KOPT-K1 (cell line): ENCODE measurements around the gene HSD11B2.

Source experiments
- H3K27ac ChIP-seq: fragments of 200-600 bp; sonication (generic); 2 replicates; pipeline ENCODE4 v1.5.1; 2016; ENCODE audit warnings: antibody characterized with exemption, mild to moderate bottlenecking, low read depth, low read length; ENCODE audit not compliant: poor library complexity, severe bottlenecking
- H3K36me3 ChIP-seq: fragments of 200-600 bp; sonication (generic); 2 replicates; pipeline ENCODE4 v1.5.1; 2017; ENCODE audit warnings: antibody characterized with exemption, mild to moderate bottlenecking, low read length, moderate library complexity; ENCODE audit not compliant: insufficient read depth
- H3K9me3 ChIP-seq: fragments of 200-600 bp; sonication (generic); 2 replicates; pipeline ENCODE4 v1.5.1; 2017; ENCODE audit warnings: antibody characterized with exemption, low read length, mild to moderate bottlenecking; ENCODE audit not compliant: insufficient read depth, poor library complexity, severe bottlenecking

Gene HSD11B2

DNA sequence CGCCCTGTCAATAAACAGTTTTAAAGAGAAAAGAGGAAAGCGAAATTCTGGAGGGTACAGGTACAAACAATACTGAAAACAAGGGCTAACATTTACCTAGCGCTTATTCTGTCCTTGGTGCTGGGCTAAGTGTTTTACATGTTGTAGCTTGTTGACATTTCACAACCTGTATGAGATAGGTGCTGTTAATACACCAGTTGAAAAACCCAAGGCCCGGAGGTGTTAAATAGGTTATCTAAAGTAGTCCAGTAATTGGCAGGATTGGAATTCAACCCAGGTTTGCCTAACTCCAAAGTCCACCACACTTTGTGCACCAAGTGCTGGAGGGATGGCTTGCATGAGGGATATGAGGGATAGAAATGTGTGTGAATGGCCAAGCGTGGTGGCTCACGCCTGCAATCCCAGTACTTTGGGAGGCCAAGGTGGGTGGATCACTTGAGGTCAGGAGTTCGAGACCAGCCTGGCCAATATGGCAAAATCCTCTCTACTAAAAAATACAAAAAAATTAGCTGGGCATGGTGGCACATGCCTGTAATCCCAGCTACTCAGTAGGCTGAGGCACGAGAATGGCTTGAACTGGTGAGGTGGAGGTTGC lies 47.1 kb downstream of the HSD11B2 start:
- H3K9me3 ChIP-seq: no peaks in the 10 kb centered on the region
- H3K36me3 ChIP-seq: no peaks in the 10 kb centered on the region; the same call in 1 of the 2 replicates
- no peak overlapping the region for H3K27ac ChIP-seq

DNA sequence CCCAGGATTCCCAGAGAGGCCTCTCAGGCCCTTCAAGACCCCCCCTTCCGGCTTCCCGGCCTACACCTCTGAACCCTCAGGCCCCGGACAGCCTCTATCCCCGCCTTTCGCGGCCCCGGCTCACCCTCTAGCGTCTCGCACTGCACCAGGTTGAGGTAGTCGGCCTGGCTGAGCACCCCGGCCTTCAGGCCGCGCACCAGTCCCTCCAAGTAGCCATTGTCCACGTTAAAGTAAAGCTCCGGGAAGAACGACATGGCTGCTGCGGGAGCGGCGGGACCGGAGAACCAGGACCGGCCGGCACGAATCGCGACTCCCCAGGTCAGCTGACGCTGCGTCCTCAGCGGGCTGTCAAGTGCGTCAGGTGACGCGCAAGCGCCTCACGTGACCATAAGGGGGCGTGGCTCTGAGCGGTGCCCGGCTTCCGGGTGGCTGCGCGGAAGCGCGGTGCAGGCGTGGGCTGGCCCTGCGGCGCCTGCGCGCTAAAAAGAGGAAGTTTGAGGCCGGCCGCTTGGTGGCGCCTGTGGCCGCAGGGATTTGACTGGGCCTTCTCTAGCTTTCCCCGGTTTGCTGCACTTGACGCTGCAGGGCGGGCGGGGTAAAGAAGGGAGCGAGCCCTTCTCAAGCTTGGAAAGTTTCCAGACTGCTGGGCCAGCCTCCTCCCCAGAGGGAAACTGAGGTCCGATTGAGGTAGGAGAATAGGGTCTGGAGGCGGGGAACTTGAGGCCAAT lies 50.1 kb downstream of the HSD11B2 start, which contains the start of gene ATP6V0D1:
Gene ATP6V0D1, minus strand, starts transcription at position 325 of the 728 bp plus-strand sequence. Its CDS starts 71 bp downstream, at position 254.
- Histone ChIP-seq H3K9me3 (no peaks in the 10 kb centered on the region), H3K27ac (peak within 1 kb of the TSS; percentile 92), H3K36me3 (peaks cover 20% of the 10 kb centered on the region)

DNA sequence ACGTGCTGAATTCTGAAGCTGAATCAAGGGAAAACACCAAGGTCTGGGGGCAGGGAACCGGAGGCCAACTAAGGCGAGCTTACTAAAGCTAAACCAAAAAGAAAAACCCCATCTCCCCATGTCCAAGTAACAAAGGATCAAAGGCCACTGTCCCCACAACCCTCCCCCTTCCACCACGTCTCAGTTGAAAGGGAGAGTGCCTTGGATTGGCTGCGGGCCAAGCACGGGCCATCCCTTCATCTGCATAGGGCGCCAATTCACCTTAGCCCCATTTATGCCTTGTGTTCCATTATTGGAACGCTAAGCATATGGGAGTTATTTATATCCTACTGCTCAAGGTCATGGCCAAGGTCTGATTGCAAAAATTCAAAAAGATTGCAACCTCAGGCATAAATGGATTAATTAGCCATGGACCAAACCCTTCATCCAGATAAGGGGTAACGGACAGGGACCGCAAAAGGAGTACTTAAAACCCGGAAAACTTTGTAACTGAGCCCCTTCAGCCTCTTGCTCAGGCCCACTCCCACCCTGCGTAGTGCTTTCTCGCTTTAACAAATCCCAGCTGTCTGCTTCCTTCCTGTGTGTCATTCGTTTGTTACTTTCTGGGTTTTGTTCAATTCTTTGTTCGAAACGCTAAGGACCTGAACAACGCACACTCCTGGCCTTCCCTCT lies 50.8 kb downstream of the HSD11B2 start:
- Histone ChIP-seq H3K36me3 (peaks cover 25% of the 10 kb centered on the region), H3K27ac (peak overlapping the region; percentile 92), H3K9me3 (no peaks in the 10 kb centered on the region)

DNA sequence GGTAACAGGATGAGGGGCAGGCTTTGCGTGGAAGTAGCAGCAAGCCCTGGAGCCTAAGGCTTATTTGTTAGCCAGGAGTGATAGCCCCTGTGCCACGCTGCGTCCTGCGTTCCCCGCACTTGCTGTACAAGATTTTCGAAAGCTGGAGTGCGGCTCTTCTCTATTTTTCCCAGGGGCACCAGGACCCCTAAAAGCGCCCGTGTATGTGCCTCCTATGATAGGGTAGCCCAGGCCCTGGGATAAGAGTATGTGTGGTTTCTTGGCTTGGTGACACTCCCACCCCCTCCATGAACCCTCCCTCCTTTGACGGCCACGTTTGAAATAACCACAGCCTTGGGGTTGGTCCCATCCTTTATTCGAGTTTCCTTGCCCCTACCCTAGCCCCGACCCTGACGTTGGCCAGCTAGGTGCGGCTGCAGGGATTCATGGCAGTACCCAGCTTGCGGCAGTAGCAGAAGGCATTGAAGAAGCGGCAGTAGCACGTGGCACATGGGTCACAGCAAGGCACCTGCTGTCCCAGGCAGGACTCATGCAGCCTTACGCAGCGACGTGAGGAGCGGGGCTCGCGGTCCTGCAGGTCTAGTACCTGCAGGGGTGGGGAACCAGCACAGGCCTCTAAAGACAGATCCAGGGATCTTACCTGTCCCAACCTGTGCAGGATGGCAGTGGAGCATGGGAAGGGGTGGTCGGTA lies 51.5 kb downstream of the HSD11B2 start:
- Histone ChIP-seq H3K9me3 (no peaks in the 10 kb centered on the region), H3K36me3 (peaks cover 25% of the 10 kb centered on the region), H3K27ac (peak overlapping the region; percentile 92)

DNA sequence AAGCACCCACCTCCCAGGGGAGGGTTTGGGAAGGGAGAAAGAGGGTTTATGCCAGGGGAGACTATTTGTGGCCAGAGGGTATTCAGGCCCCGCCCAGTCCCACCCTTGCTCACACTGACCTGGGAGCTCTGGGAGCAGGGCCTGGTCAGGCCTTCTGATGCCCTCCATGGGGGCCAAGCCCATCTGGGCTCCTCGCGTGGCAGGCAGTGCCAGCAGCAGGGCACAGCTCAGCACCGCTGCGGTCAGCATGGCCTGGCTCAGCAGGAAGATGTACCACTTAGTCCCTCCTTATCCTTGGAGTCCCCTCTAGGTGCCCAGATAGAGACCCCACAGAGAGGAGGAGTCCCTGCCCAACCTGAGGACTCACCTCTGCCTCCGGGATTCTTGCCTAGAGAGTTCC lies 52.2 kb downstream of the HSD11B2 start, which contains the start of gene AGRP:
Gene AGRP, minus strand, starts transcription at position 398 of the 400 bp plus-strand sequence. Its CDS starts 149 bp downstream, at position 249.
- H3K27ac ChIP-seq: peak within 1 kb of the TSS; percentile 92
- peaks cover 25% of the 10 kb centered on the region for H3K36me3 ChIP-seq
- no peaks in the 10 kb centered on the region for H3K9me3 ChIP-seq

DNA sequence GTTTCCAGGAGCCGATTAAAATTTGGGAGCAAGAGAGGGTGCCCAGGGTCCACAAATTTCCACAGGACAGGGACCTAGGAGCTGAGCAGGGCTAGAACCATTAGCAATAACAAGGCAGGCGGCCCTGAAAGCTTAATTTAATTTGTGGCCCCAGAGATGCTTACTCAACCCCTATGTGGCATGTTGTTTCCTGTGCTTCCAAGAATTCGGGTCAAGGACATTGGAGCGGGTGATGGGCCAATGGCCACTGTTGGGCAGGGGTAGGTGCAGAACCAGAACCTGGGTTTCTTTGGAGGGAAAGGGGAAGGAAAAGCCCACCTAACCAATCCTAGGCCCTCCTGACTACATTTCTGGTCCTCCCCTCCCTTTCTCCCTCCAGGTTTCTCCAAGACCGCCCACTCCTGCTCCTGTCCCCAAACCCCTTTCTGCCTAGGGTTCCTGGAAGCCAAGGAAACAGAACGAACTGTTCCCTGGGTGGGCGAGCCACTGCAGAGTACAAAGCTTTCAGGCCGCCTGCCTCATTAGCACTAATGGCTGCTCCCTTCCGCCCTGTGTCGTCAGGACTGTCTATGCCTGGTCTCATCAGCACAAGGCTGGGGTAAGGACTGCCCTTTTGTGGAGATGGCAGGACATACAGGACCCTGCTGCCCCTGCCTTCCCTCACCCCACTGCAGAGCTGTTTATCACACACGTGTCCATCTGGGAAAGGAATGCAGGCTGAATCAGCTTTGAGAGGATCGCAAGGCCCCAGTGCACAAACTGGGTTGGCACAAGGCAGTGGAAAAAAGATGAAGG lies 53.0 kb downstream of the HSD11B2 start:
- Histone ChIP-seq H3K27ac (no peak overlapping the region), H3K9me3 (no peaks in the 10 kb centered on the region)

DNA sequence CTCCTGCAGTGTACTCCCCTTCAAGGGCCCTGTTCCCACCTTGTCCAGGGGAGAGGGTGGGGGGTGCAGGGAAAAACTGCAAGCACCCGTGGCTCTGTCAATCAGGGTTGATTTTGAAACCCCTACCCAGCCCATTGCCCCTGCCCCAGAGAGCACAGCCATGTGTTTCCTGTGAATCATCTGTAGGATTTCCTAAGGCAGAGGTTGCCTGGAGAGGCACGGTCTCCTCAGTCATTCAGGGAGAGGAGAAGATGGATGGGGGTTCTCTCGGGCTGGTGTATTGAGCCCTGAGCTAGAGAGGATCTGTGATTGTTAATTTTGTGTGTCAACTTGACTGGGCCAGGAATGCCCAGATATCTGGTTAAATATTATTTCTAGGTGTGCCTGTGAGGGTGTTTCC lies 55.9 kb downstream of the HSD11B2 start:
- H3K27ac ChIP-seq: no peak overlapping the region
- no peaks in the 10 kb centered on the region for H3K9me3 ChIP-seq
- peaks cover 27% of the 10 kb centered on the region for H3K36me3 ChIP-seq

More for the DNA sequence above, 53.0 kb downstream of the HSD11B2 start:
- peaks cover 25% of the 10 kb centered on the region for H3K36me3 ChIP-seq
